ENCODE data around the gene PPP1R37. TPM values are rescaled to one million over a fixed set of nuclear protein-coding genes. Genes with fewer than 3 reads are reported as not detected.

Gene PPP1R37
- total RNA-seq, 3 donors from 2014 or later (not counting 1 experiment from before 2014, with no cell fraction given) = 23.8 to 29.3 (median 25.0) TPM

DNA sequence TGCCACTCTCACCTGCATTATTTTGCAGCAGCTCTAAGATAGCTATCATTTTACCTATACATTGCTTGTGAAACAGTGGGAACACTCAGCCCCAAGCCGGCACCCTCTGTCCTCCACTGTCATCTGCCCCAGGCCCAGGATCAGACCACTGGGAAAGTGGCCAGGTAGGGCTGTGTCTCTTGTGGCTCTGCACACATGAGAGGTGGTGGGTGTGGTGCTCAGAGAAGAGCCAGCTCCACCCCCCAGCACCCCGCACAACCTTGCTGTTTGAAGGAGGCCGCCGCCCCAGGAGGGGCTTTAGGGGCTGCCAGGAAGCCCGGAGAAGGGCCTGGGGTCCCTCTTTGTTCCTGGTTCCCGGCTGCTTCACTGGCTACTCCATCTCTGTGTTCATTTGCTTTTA lies 26.6 kb downstream of the PPP1R37 start:
- Histone ChIP-seq H3K36me3 (ENCODE audit: control insufficient read depth, insufficient read depth, low read length) (no peaks in the 10 kb centered on the region), H3K4me3 (ENCODE audit: low read length) (no peak overlapping the region), H3K4me1 (ENCODE audit: control insufficient read depth, insufficient read depth, low read length) (peaks cover 54% of the 10 kb centered on the region), H3K27me3 (ENCODE audit: control insufficient read depth, insufficient read depth, low read length) (no peaks in the 10 kb centered on the region), H3K9me3 (ENCODE audit: control insufficient read depth, insufficient read depth, low read length) (no peaks in the 10 kb centered on the region), H3K27ac (ENCODE audit: low read length) (no peak overlapping the region)
- Mint-ChIP-seq H3K4me1 (peaks cover 36 to 54% of the 10 kb centered on the region in 2 donors), H3K36me3 (no peaks in the 10 kb centered on the region), H3K27ac (no peak overlapping the region), H3K9me3 (no peaks in the 10 kb centered on the region), H3K27me3 (ENCODE audit: low read depth in 2 of 2) (no peaks in the 10 kb centered on the region), H3K4me3 (no peak overlapping the region)
- DNase-seq = no peak
- ATAC-seq = no peak
- intact Hi-C loops (cut with micrococcal nuclease) = no loop called here
- TF ChIP-seq CTCF (IDR thresholded peaks at IDR 0.05) = no peak
- WGBS (ENCODE audit: insufficient coverage) = 77% methylated on average over 5 of the region's 6 CpGs

DNA sequence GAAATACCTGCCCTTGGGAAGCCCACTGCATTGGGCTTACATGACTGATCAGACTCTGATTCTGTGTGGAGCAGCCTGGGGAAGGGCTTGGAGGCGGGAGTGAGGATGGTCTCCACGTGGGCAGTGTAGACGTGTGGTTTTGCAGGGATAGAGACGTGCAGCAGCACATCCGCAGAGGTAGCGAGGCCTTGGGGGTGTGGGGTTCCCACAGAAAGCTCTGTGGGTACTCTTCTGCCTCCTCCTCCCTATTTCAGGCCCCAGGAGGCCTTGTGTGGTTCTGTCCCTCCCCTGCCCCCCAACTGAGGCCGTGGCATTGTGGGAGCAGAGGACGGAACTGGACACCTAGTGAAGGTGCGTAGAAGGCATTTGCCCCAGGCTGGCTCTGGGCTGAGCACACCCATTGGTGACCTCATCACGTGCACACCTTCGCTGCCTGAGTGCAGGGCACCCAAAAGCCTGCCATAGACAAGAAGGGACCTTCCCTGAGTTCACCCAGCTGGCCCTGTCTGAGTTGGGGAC lies 28.9 kb downstream of the PPP1R37 start:
- intact Hi-C loops (cut with micrococcal nuclease) = no loop called here
- H3K36me3 ChIP-seq (ENCODE audit: control insufficient read depth, insufficient read depth, low read length) = no peaks in the 10 kb centered on the region
- H3K4me1 Mint-ChIP-seq = peaks cover 31 to 57% of the 10 kb centered on the region in 2 donors
- H3K27ac ChIP-seq (ENCODE audit: low read length) = no peak overlapping the region
- DNase-seq = no peak
- ATAC-seq = peak in 1 of 3 donors; percentile 19
- 39% methylated on average over 11 of the region's 11 CpGs for WGBS (ENCODE audit: insufficient coverage)
- no peaks in the 10 kb centered on the region for H3K9me3 Mint-ChIP-seq
- no peaks in the 10 kb centered on the region for H3K9me3 ChIP-seq (ENCODE audit: control insufficient read depth, insufficient read depth, low read length)
- TF ChIP-seq CTCF (IDR thresholded peaks at IDR 0.05) = no peak
- peak overlapping the region; percentile 6 for H3K4me3 Mint-ChIP-seq
- H3K27ac Mint-ChIP-seq = peak overlapping the region in 1 of 2 donors; percentile 62
- peaks cover 51% of the 10 kb centered on the region for H3K4me1 ChIP-seq (ENCODE audit: control insufficient read depth, insufficient read depth, low read length)
- H3K4me3 ChIP-seq (ENCODE audit: low read length) = no peak overlapping the region
- H3K36me3 Mint-ChIP-seq = no peaks in the 10 kb centered on the region
- H3K27me3 Mint-ChIP-seq (ENCODE audit: low read depth in 2 of 2) = no peaks in the 10 kb centered on the region
- no peaks in the 10 kb centered on the region for H3K27me3 ChIP-seq (ENCODE audit: control insufficient read depth, insufficient read depth, low read length)

DNA sequence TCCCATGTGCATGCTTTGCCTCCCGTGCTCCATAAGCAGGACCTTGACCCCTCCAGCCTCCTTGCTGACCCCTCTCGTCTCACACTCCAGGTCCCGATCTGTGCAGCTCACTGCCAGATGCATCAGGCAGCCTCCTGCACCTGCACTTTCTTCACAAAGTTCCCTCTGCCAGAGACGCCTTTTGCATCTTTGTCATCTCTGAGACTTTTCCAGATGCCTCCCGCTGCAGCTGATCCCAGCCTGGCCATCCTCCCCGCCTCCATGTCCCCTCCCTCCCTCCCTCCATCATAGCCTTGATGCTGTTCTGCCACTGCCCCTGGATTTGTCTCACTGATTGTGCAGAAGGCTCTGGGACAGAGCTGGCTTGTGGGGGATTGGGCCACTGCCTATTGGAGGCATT lies 29.9 kb downstream of the PPP1R37 start:
- H3K4me3 Mint-ChIP-seq = no peak overlapping the region
- intact Hi-C loops (cut with micrococcal nuclease) = no loop called here
- no peak for DNase-seq
- no peaks in the 10 kb centered on the region for H3K36me3 Mint-ChIP-seq
- no peak overlapping the region for H3K27ac ChIP-seq (ENCODE audit: low read length)
- H3K4me3 ChIP-seq (ENCODE audit: low read length) = no peak overlapping the region
- H3K9me3 Mint-ChIP-seq = no peaks in the 10 kb centered on the region
- WGBS (ENCODE audit: insufficient coverage) = 89% methylated on average over 6 of the region's 6 CpGs
- H3K36me3 ChIP-seq (ENCODE audit: control insufficient read depth, insufficient read depth, low read length) = no peaks in the 10 kb centered on the region
- no peaks in the 10 kb centered on the region for H3K27me3 ChIP-seq (ENCODE audit: control insufficient read depth, insufficient read depth, low read length)
- peak overlapping the region in 1 of 2 donors; percentile 59 for H3K27ac Mint-ChIP-seq
- no peak for ATAC-seq
- no peaks in the 10 kb centered on the region for H3K9me3 ChIP-seq (ENCODE audit: control insufficient read depth, insufficient read depth, low read length)
- H3K4me1 Mint-ChIP-seq = peaks cover 30 to 50% of the 10 kb centered on the region in 2 donors
- TF ChIP-seq CTCF (IDR thresholded peaks at IDR 0.05) = no peak
- H3K27me3 Mint-ChIP-seq (ENCODE audit: low read depth in 2 of 2) = no peaks in the 10 kb centered on the region
- peaks cover 42% of the 10 kb centered on the region for H3K4me1 ChIP-seq (ENCODE audit: control insufficient read depth, insufficient read depth, low read length)

GRCh38 chr19:45123440-45123850 lies 30.5 kb downstream of the PPP1R37 start:
- Mint-ChIP-seq H3K27ac (no peak overlapping the region), H3K4me1 (peaks cover 30 to 49% of the 10 kb centered on the region in 2 donors), H3K36me3 (no peaks in the 10 kb centered on the region), H3K27me3 (ENCODE audit: low read depth in 2 of 2) (no peaks in the 10 kb centered on the region), H3K9me3 (no peaks in the 10 kb centered on the region), H3K4me3 (no peak overlapping the region)
- Histone ChIP-seq H3K27me3 (ENCODE audit: control insufficient read depth, insufficient read depth, low read length) (no peaks in the 10 kb centered on the region), H3K4me3 (ENCODE audit: low read length) (no peak overlapping the region), H3K36me3 (ENCODE audit: control insufficient read depth, insufficient read depth, low read length) (no peaks in the 10 kb centered on the region), H3K27ac (ENCODE audit: low read length) (no peak overlapping the region), H3K9me3 (ENCODE audit: control insufficient read depth, insufficient read depth, low read length) (no peaks in the 10 kb centered on the region), H3K4me1 (ENCODE audit: control insufficient read depth, insufficient read depth, low read length) (peaks cover 36% of the 10 kb centered on the region)
- ATAC-seq (no peak), DNase-seq (no peak)
- TF ChIP-seq CTCF (IDR thresholded peaks at IDR 0.05) = no peak
- WGBS (ENCODE audit: insufficient coverage) = 95% methylated on average over 9 of the region's 9 CpGs
- intact Hi-C loops (cut with micrococcal nuclease) = no loop called here

All from natural killer cell (primary cell).